ENCODE measurements around the gene FOXO3. TPM values are rescaled to one million over a fixed set of nuclear protein-coding genes. Genes with fewer than 3 reads are reported as not detected.

Gene FOXO3
- polyA plus RNA-seq, 1 donor (not counting 4 experiments of a cell fraction or from before 2014, with no cell fraction given): 17.6 TPM

- H3K4me1 ChIP-seq (ENCODE audit: control insufficient read depth, extremely low read depth, insufficient read depth, low read length): peaks cover 2% of the 10 kb centered on the region
- TF ChIP-seq CTCF (optimal IDR thresholded peaks at IDR 0.05 in 1 of 3, IDR thresholded peaks at IDR 0.05 in 1 of 3, conservative IDR thresholded peaks at IDR 0.05 in 1 of 3; ENCODE audit: extremely low read depth in 1 of 3, insufficient read depth in 2 of 3, low read length in 3 of 3): no peak
- no peaks in the 10 kb centered on the region for H3K27me3 ChIP-seq (ENCODE audit: control insufficient read depth, extremely low read depth, insufficient read depth, low read length)
- H3K4me3 ChIP-seq (ENCODE audit: control insufficient read depth in 2 of 3, extremely low read depth in 1 of 3, insufficient read depth in 2 of 3, low read depth in 1 of 3, low read length in 3 of 3): no peak overlapping the region
- no peaks in the 10 kb centered on the region for H3K9me3 ChIP-seq (ENCODE audit: control insufficient read depth, low read depth, low read length)
- FAIRE-seq (no peak), DNase-seq (ENCODE audit: low read depth, low spot score) (no peak)
- no peaks in the 10 kb centered on the region for H3K9me1 ChIP-seq (ENCODE audit: control insufficient read depth, extremely low read depth, insufficient read depth, low read length)
- no peak overlapping the region for H3K9ac ChIP-seq (ENCODE audit: control insufficient read depth, extremely low read depth, insufficient read depth, low read length)
- H4K20me1 ChIP-seq (ENCODE audit: control insufficient read depth, extremely low read depth, insufficient read depth, low read length): peaks cover 8% of the 10 kb centered on the region
- no peak overlapping the region for H3K27ac ChIP-seq (ENCODE audit: control insufficient read depth, insufficient read depth, low read length)
- H2AFZ ChIP-seq (ENCODE audit: control insufficient read depth, low read length): no peak overlapping the region
- H3K79me2 ChIP-seq (ENCODE audit: control insufficient read depth, insufficient read depth, low read length): peaks cover 62% of the 10 kb centered on the region
- no peaks in the 10 kb centered on the region for H3K36me3 ChIP-seq (ENCODE audit: control insufficient read depth in 2 of 2, extremely low read depth in 1 of 2, insufficient read depth in 2 of 2, low read length in 2 of 2)
- no peak overlapping the region for H3K4me2 ChIP-seq (ENCODE audit: control insufficient read depth, extremely low read depth, insufficient read depth, low read depth, low read length)
- dilution Hi-C loops (cut with MboI; ENCODE audit: extremely low pct_ligation_motif_present, low sequenced_read_pairs): no loop called here
Observed at GRCh38 chr6:108637963-108638362, 77.2 kb downstream of the FOXO3 start.

DNA sequence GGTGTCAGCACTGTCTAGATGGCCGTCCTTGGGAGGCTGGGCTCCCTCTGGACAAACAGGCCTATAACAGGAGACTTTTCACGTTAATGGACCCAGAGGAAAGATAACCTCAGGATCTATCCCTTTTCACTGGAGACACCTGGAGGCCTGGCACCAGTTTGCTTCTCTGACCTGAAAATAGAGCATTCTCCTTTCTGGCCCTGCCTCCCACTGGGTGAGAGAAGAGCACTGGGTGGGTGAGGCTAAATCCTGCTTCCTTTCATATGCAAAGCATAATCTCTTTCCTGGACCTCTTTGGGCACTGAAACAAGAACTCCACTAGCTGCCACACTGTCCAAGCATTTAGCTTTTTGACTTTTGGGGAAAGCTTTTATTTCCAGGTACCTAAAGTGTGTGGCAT lies 78.3 kb downstream of the FOXO3 start:
- H3K4me2 ChIP-seq (ENCODE audit: control insufficient read depth, extremely low read depth, insufficient read depth, low read depth, low read length): no peak overlapping the region
- no peak overlapping the region for H2AFZ ChIP-seq (ENCODE audit: control insufficient read depth, low read length)
- no peak for FAIRE-seq
- H3K27me3 ChIP-seq (ENCODE audit: control insufficient read depth, extremely low read depth, insufficient read depth, low read length): no peaks in the 10 kb centered on the region
- H3K27ac ChIP-seq (ENCODE audit: control insufficient read depth, insufficient read depth, low read length): no peak overlapping the region
- no peak for DNase-seq (ENCODE audit: low read depth, low spot score)
- TF ChIP-seq EZH2 (IDR thresholded peaks at IDR 0.05; ENCODE audit: low read length) (no peak), CTCF (optimal IDR thresholded peaks at IDR 0.05 in 1 of 3, IDR thresholded peaks at IDR 0.05 in 1 of 3, conservative IDR thresholded peaks at IDR 0.05 in 1 of 3; ENCODE audit: extremely low read depth in 1 of 3, insufficient read depth in 2 of 3, low read length in 3 of 3) (no peak)
- H3K9me3 ChIP-seq (ENCODE audit: control insufficient read depth, low read depth, low read length): no peaks in the 10 kb centered on the region
- H3K4me3 ChIP-seq (ENCODE audit: control insufficient read depth in 2 of 3, extremely low read depth in 1 of 3, insufficient read depth in 2 of 3, low read depth in 1 of 3, low read length in 3 of 3): no peak overlapping the region
- H3K9ac ChIP-seq (ENCODE audit: control insufficient read depth, extremely low read depth, insufficient read depth, low read length): no peak overlapping the region
- peaks cover 60% of the 10 kb centered on the region for H3K79me2 ChIP-seq (ENCODE audit: control insufficient read depth, insufficient read depth, low read length)
- H3K4me1 ChIP-seq (ENCODE audit: control insufficient read depth, extremely low read depth, insufficient read depth, low read length): peaks cover 2% of the 10 kb centered on the region
- no peaks in the 10 kb centered on the region for H3K9me1 ChIP-seq (ENCODE audit: control insufficient read depth, extremely low read depth, insufficient read depth, low read length)
- no peaks in the 10 kb centered on the region for H3K36me3 ChIP-seq (ENCODE audit: control insufficient read depth in 2 of 2, extremely low read depth in 1 of 2, insufficient read depth in 2 of 2, low read length in 2 of 2)
- H4K20me1 ChIP-seq (ENCODE audit: control insufficient read depth, extremely low read depth, insufficient read depth, low read length): peaks cover 8% of the 10 kb centered on the region
- dilution Hi-C loops (cut with MboI; ENCODE audit: extremely low pct_ligation_motif_present, low sequenced_read_pairs): no loop called here
